HepG2 (cell line): ENCODE data around the gene DCUN1D3. TPM values are rescaled to one million over a fixed set of nuclear protein-coding genes. Genes with fewer than 3 reads are reported as not detected.
A peak's percentile ranks its signal among the peaks of the same experiment; 100 is the strongest.

Source experiments
- ATAC-seq: fragments of 200-7000 bp; cut with Tn5 transposase; 3 replicates; pipeline ENCODE4 v1.9.1; 2020; ENCODE audit warnings: mild to moderate bottlenecking, moderate library complexity
- BruUV-seq: library from RNA; stranded (reverse); fragments of 400-500 nt; replicated peaks from 2 replicates; lab custom pipeline; 2021; lab: Mats Ljungman, UMichigan
- CTCF ChIA-PET: fragments of 300-600 bp; formaldehyde crosslinking; extraction: SDS; loops from one replicate; lab custom pipeline; 2021; ENCODE audit warnings: low total read pairs, inconsistent platforms, low intra/inter-chr PET ratio; lab: Yijun Ruan, JAX
- POLR2A ChIA-PET: fragments of 350-600 bp; sonication (Branson Sonifier 250); formaldehyde crosslinking; loops from one replicate; lab custom pipeline; 2020; ENCODE audit warnings: antibody characterized with exemption, inconsistent platforms; lab: Yijun Ruan, JAX
- DNase-seq: peaks from one replicate; pipeline ENCODE4 v3.0.0-alpha.2; 2015; ENCODE audit warnings: low spot score
- FAIRE-seq: peaks from 3 replicates; lab custom pipeline; 2011; peaks lifted over from hg19 to GRCh38; lab: Jason Lieb, UNC
- H2AFZ ChIP-seq: one replicate; pipeline ENCODE4 v1.6.1; 2011; ENCODE audit warnings: low read length, inconsistent platforms
- H3K27ac ChIP-seq: fragments of 300-600 bp; 3 replicates; pipeline ENCODE4 v1.8.0; 2011; ENCODE audit warnings: mixed run types, mild to moderate bottlenecking, mixed read lengths, low read length, inconsistent platforms; ENCODE audit not compliant: insufficient read depth; ENCODE audit errors: extremely low read length
- H3K27me3 ChIP-seq, 2 experiments: fragments of 200-600 bp in 1 of 2; 2 replicates in 1 of 2; 3 replicates in 1 of 2; pipeline versions ENCODE4 v1.6.0 to v1.8.0; 2011; ENCODE audit warnings: low read length in 2 of 2, mild to moderate bottlenecking in 2 of 2, moderate library complexity in 2 of 2, inconsistent platforms in 1 of 2; ENCODE audit not compliant: insufficient read depth in 2 of 2, control insufficient read depth in 1 of 2
- H3K36me3 ChIP-seq, 2 experiments: fragments of 200-600 bp in 1 of 2; replicated peaks in 1 of 2; 2 replicates in 1 of 2; 3 replicates in 1 of 2; pipeline versions ENCODE4 v1.5.1 to v1.8.0; 2011; ENCODE audit warnings: low read length in 2 of 2, inconsistent platforms in 1 of 2; ENCODE audit not compliant: insufficient read depth in 2 of 2, control insufficient read depth in 1 of 2
- H3K4me1 ChIP-seq: 2 replicates; pipeline ENCODE4 v1.5.1; 2012; ENCODE audit warnings: low read length, inconsistent platforms; ENCODE audit not compliant: insufficient read depth
- H3K4me2 ChIP-seq: 2 replicates; pipeline ENCODE4 v1.6.0; 2011; ENCODE audit warnings: low read depth, low read length, inconsistent platforms
- H3K4me3 ChIP-seq, 3 experiments: fragments of 200-600 bp in 1 of 3; sonication (generic), shearing (Covaris generic) in 1 of 3; replicated peaks in 1 of 3; 2 replicates each; pipeline ENCODE4 v1.5.1; 2011 to 2016; ENCODE audit warnings: low read length in 3 of 3, inconsistent platforms in 2 of 3, low read depth in 2 of 3, mild to moderate bottlenecking in 2 of 3, control low read depth in 1 of 3, mixed read lengths in 1 of 3; ENCODE audit not compliant: insufficient read depth in 1 of 3
- H3K79me2 ChIP-seq: one replicate; pipeline ENCODE4 v1.6.1; 2011; ENCODE audit warnings: low read length, inconsistent platforms; ENCODE audit not compliant: insufficient read depth
- H3K9ac ChIP-seq: 2 replicates; pipeline ENCODE4 v1.6.0; 2011; ENCODE audit warnings: mild to moderate bottlenecking, low read depth, low read length, inconsistent platforms; ENCODE audit not compliant: insufficient read depth
- H3K9me3 ChIP-seq: 2 replicates; pipeline ENCODE4 v1.5.1; 2012; ENCODE audit warnings: mild to moderate bottlenecking, low read length
- H4K20me1 ChIP-seq: 2 replicates; pipeline ENCODE4 v1.6.0; 2011; ENCODE audit warnings: inconsistent platforms, mild to moderate bottlenecking, low read length, moderate library complexity; ENCODE audit not compliant: insufficient read depth
- BCL3 ChIP-seq: sonication (generic); formaldehyde crosslinking; IDR thresholded peaks from 2 replicates; pipeline ENCODE4 v1.5.1; 2020; ENCODE audit warnings: mild to moderate bottlenecking, missing genetic modification reagents, moderate library complexity
- DNMT3B ChIP-seq: conservative IDR thresholded peaks from 2 replicates; pipeline ENCODE4 v1.6.1; 2016; ENCODE audit warnings: missing biosample characterization, control low read depth
- FOSL1 ChIP-seq: sonication (generic); formaldehyde crosslinking; IDR thresholded peaks from 2 replicates; pipeline ENCODE4 v1.9.0; 2021; ENCODE audit warnings: missing genetic modification reagents, borderline replicate concordance
- GATA4 ChIP-seq: sonication (generic); IDR thresholded peaks from 2 replicates; pipeline ENCODE4 v1.6.1; 2016; ENCODE audit warnings: antibody characterized with exemption, low read depth, borderline replicate concordance
- KAT7 ChIP-seq: IDR thresholded peaks from 2 replicates; pipeline ENCODE4 v1.6.1; 2018; ENCODE audit warnings: borderline replicate concordance, missing compliant biosample characterization
- MTF1 ChIP-seq: sonication (generic); formaldehyde crosslinking; IDR thresholded peaks from 2 replicates; pipeline ENCODE4 v1.5.0; 2020; ENCODE audit warnings: missing genetic modification reagents
- NFKB2 ChIP-seq: sonication (generic); formaldehyde crosslinking; IDR thresholded peaks from 2 replicates; pipeline ENCODE4 v1.4.0; 2020; ENCODE audit warnings: missing genetic modification reagents, borderline replicate concordance
- NR0B2 ChIP-seq: sonication (generic); formaldehyde crosslinking; IDR thresholded peaks from 2 replicates; pipeline ENCODE4 v1.4.0; 2020; ENCODE audit warnings: mild to moderate bottlenecking, missing genetic modification reagents
- U2AF1 ChIP-seq: fragments of 200-400 bp; formaldehyde crosslinking; optimal IDR thresholded peaks from 2 replicates; pipeline ENCODE3; 2017; ENCODE audit warnings: mild to moderate bottlenecking, low read depth, low read length
- ZBTB40 ChIP-seq, 2 experiments: fragments of 450-650 bp in 1 of 2; sonication (generic) in 1 of 2; formaldehyde crosslinking in 1 of 2; IDR thresholded peaks; 2 replicates each; pipeline versions ENCODE4 v1.6.1 to v1.8.0; 2016 to 2022; ENCODE audit warnings: antibody characterized with exemption in 1 of 2, mild to moderate bottlenecking in 1 of 2, missing genetic modification reagents in 1 of 2
- ZNF557 ChIP-seq: sonication (generic); formaldehyde crosslinking; IDR thresholded peaks from 2 replicates; pipeline ENCODE4 v1.4.0; 2020; ENCODE audit warnings: missing genetic modification reagents
- ZNF629 ChIP-seq: sonication (generic); formaldehyde crosslinking; conservative IDR thresholded peaks from 2 replicates; pipeline ENCODE4 v1.5.0; 2020; ENCODE audit warnings: missing genetic modification reagents
- WGBS: methylation state at CpG from one replicate; pipeline ENCODE4 v1.1.6; 2017; ENCODE audit warnings: low lambda C conversion rate; 5-methylcytosine and 5-hydroxymethylcytosine counted together
- in situ Hi-C: cut with HindIII; loops from 2 replicates; pipeline ENCODE4 v1.10.0; 2017; ENCODE audit warnings: low pct_unique_long_range_greater_than_20kb; ENCODE audit not compliant: extremely low pct_ligation_motif_present
- intact Hi-C: fragments of 100-400 bp; cut with micrococcal nuclease; formaldehyde crosslinking; loops from one replicate; pipeline ENCODE4 v1.10.0; 2022; ENCODE audit not compliant: unreplicated experiment
- polyA plus RNA-seq, 8 experiments: library from polyadenylated mRNA; depleted of rRNA in 3 of 8; stranded (reverse) in 7 of 8; unstranded in 1 of 8; fragments of >200 nt; fragmentation: Illumina TruSeq in 4 of 8; extraction: Trizol in 4 of 8; gene quantifications; 2 replicates each; pipeline versions ENCODE4 v1.2.1 to v1.2.3, GENCODE V29; 2011 to 2016; ENCODE audit warnings: low read depth in 4 of 8, missing spikeins in 1 of 8, mixed read lengths in 1 of 8; ENCODE audit not compliant: insufficient read depth in 1 of 8
- total RNA-seq, 5 experiments: library from RNA; depleted of rRNA; stranded (reverse); fragments of >200 nt; fragmentation: Illumina TruSeq; extraction: Trizol; gene quantifications; 2 replicates each; pipeline ENCODE4 v1.2.3, GENCODE V29; 2016; ENCODE audit warnings: low read depth in 1 of 5

DCUN1D3 gene
- total and polyA plus RNA-seq, 2 of the 13 experiments (the other 11 are each of a cell fraction or from before 2014, with no cell fraction given), result 5.0 to 19.3 TPM

GRCh38 chr16:20868890-20869289 is 31.3 kb downstream of the DCUN1D3 start (continued):
- no peak for TF ChIP-seq U2AF1
- TF ChIP-seq BCL3, result 0 out of 2 replicates have a peak, but pooled peaks have one; percentile 32
- TF ChIP-seq NFKB2, result no peak

GRCh38 chr16:20867585-20867984 is 32.6 kb downstream of the DCUN1D3 start:
- DNase-seq, result no peak
- TF ChIP-seq FOSL1 (CRISPR knock-in tag) (0 out of 2 replicates have a peak, but pooled peaks have one; percentile 10), MTF1 (CRISPR knock-in tag) (no peak), ZNF629 (CRISPR knock-in tag) (peak; percentile 93), ZBTB40 (IDR thresholded peaks at IDR 0.05) (no peak), ZBTB40 (CRISPR knock-in tag; IDR thresholded peaks at IDR 0.05) (no peak), DNMT3B (no peak), NR0B2 (CRISPR knock-in tag) (no peak), GATA4 (no peak), KAT7 (CRISPR knock-in tag) (no peak), ZNF557 (CRISPR knock-in tag) (no peak)
- H4K20me1 ChIP-seq, result peaks cover 13% of the 10 kb centered on the region; the same call in 1 of the 2 replicates
- H3K4me3 ChIP-seq, result no peak overlapping the region
- no peak for FAIRE-seq
- no peak for ATAC-seq
- in situ Hi-C loops, result no loop called here
- 93% methylated on average over 2 of the region's 2 CpGs for WGBS
- no peaks in the 10 kb centered on the region for H3K9me3 ChIP-seq
- no peak overlapping the region for H3K9ac ChIP-seq
- ChIA-PET POLR2A (interaction anchor here (2.0 kb wide), 1 partner anchor 32 kb away, joined by 8 read pairs; the partner anchor contains the start of genes DCUN1D3 and LYRM1), CTCF (no interaction called here)
- peaks cover 5 to 24% of the 10 kb centered on the region in 2 experiments for H3K36me3 ChIP-seq
- no peak overlapping the region for H2AFZ ChIP-seq
- intact Hi-C loops, result loop anchor here (5.0 kb wide), 1 partner anchor 60 kb away; no protein-coding TSS in a partner anchor
- no peak overlapping the region for H3K27ac ChIP-seq
- no TSS peak for BruUV-seq
- H3K4me2 ChIP-seq, result no peak overlapping the region
- no peaks in the 10 kb centered on the region for H3K27me3 ChIP-seq
- H3K4me1 ChIP-seq, result peaks cover 52% of the 10 kb centered on the region
- peaks cover 86% of the 10 kb centered on the region for H3K79me2 ChIP-seq
